Fibroblast of lung (primary cell): ENCODE measurements around the gene ETS1. TPM values are rescaled to one million over a fixed set of nuclear protein-coding genes. Genes with fewer than 3 reads are reported as not detected.

ENCODE experiments used
- DNase-seq, 2 donors: peaks; one replicate each; pipeline versions ENCODE4 v3.0.0 to v3.0.0-alpha.2; 2010; ENCODE audit warnings: low read depth in 2 of 2
- H2AFZ ChIP-seq: 2 replicates; pipeline ENCODE4 v1.5.1; 2012; ENCODE audit warnings: low read length, control low read depth, inconsistent platforms
- H3K27ac ChIP-seq: 2 replicates; pipeline ENCODE4 v1.5.1; 2011; ENCODE audit warnings: low read length, control low read depth; ENCODE audit not compliant: insufficient read depth
- H3K27me3 ChIP-seq: 2 replicates; pipeline ENCODE4 v1.5.1; 2011; ENCODE audit warnings: mild to moderate bottlenecking, low read length; ENCODE audit not compliant: control insufficient read depth, insufficient read depth
- H3K36me3 ChIP-seq: 2 replicates; pipeline ENCODE4 v1.5.1; 2011; ENCODE audit warnings: low read length; ENCODE audit not compliant: control insufficient read depth, insufficient read depth
- H3K4me1 ChIP-seq: 2 replicates; pipeline ENCODE4 v1.5.1; 2011; ENCODE audit warnings: low read length; ENCODE audit not compliant: control insufficient read depth, insufficient read depth; ENCODE audit errors: extremely low read depth
- H3K4me2 ChIP-seq: 2 replicates; pipeline ENCODE4 v1.5.1; 2011; ENCODE audit warnings: low read length, control low read depth; ENCODE audit not compliant: insufficient read depth; ENCODE audit errors: extremely low read depth
- H3K4me3 ChIP-seq, 4 experiments: fragments of 200-600 bp in 1 of 4; sonication (generic) in 1 of 4; replicated peaks in 1 of 4; 2 replicates each; pipeline ENCODE4 v1.5.1; 2011 to 2016; ENCODE audit warnings: low read length in 4 of 4, low read depth in 3 of 4, mild to moderate bottlenecking in 3 of 4, control low read depth in 2 of 4, inconsistent platforms in 1 of 4, mixed read lengths in 1 of 4; ENCODE audit not compliant: insufficient read depth in 1 of 4; ENCODE audit errors: control extremely low read depth in 1 of 4
- H3K79me2 ChIP-seq: 2 replicates; pipeline ENCODE4 v1.5.1; 2012; ENCODE audit warnings: mild to moderate bottlenecking, low read length, inconsistent platforms; ENCODE audit not compliant: control insufficient read depth, insufficient read depth
- H3K9ac ChIP-seq: 2 replicates; pipeline ENCODE4 v1.5.1; 2011; ENCODE audit warnings: mild to moderate bottlenecking, low read length, control low read depth; ENCODE audit not compliant: insufficient read depth
- H3K9me3 ChIP-seq: 2 replicates; pipeline ENCODE4 v1.5.1; 2012; ENCODE audit warnings: low read depth, low read length; ENCODE audit not compliant: control insufficient read depth, insufficient read depth
- H4K20me1 ChIP-seq: 2 replicates; pipeline ENCODE4 v1.5.1; 2011; ENCODE audit warnings: low read length; ENCODE audit not compliant: control insufficient read depth, insufficient read depth; ENCODE audit errors: extremely low read depth
- EZH2 ChIP-seq: IDR thresholded peaks from 2 replicates; pipeline ENCODE4 v1.5.1; 2012; ENCODE audit warnings: low read length, control low read depth, mild to moderate bottlenecking; ENCODE audit errors: missing control alignments
- polyA plus RNA-seq, 2 donors: library from polyadenylated mRNA; depleted of rRNA in 1 of 2; stranded (reverse) in 1 of 2; unstranded in 1 of 2; fragments of >200 nt; gene quantifications; 2 replicates each; pipeline ENCODE4 v1.2.1, GENCODE V29; 2011 to 2012; ENCODE audit warnings: missing spikeins in 1 of 2
- total RNA-seq: library from RNA; depleted of rRNA; stranded (reverse); fragments of >200 nt; gene quantifications from 2 replicates; pipeline ENCODE4 v1.2.1, GENCODE V29; 2014
- TF ChIP-seq, protein P1 (sequence below), 2 donors: IDR thresholded peaks in 1 of 2; conservative IDR thresholded peaks in 1 of 2; 1 replicate in 1 of 2; 2 replicates in 1 of 2; pipeline ENCODE4 v1.5.1; 2011 to 2012; ENCODE audit warnings: low read length in 2 of 2, control low read depth in 1 of 2, inconsistent platforms in 1 of 2, low read depth in 1 of 2, mild to moderate bottlenecking in 1 of 2

ETS1 gene
- total and polyA plus RNA-seq, 2 donors (not counting 1 experiment from before 2014, with no cell fraction given): 51.5 to 51.7 TPM

DNA sequence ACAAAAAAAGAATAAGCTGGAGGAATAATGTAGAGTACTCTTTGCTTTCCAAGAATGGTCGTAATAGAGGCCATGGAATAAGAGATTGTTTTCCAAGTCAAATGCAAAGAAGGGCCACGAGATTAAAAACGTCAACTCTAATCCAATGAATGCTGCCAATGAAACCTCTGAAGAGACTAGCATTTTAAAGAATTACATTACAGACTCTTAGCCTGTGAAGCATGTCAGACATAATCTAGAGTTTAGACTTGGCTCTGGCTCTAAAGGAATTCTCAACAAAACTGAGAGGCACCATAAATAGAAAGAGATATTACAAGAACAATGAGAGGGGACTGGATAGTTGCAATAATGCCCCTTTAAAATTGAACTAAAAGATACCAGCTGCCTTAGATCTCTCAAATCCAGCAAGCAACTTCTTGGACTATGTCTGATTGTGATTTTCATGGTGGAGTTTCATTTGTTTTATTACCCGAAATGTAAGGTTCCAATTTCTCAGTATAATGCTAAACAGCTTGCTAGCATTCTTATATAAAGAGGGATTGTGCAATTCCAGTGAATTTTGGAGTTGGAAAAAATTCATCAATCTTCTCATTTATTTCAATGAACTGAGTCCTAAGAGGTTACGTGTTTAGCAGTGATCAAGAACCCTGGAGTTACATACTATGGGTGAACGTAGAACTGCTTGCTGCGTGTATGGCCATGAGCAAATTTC, 5.6 kb downstream of the ETS1 start:
- Histone ChIP-seq H3K79me2 (no peaks in the 10 kb centered on the region), H3K9me3 (no peaks in the 10 kb centered on the region), H3K36me3 (no peaks in the 10 kb centered on the region), H3K4me3 (no peak overlapping the region), H4K20me1 (no peaks in the 10 kb centered on the region), H3K4me2 (no peak overlapping the region), H3K9ac (no peak overlapping the region), H3K27me3 (peaks cover 4% of the 10 kb centered on the region), H2AFZ (no peak overlapping the region), H3K4me1 (peaks cover 2% of the 10 kb centered on the region), H3K27ac (no peak overlapping the region)
- no peak for DNase-seq
- TF ChIP-seq EZH2: no peak
- TF ChIP-seq, protein P1, sequence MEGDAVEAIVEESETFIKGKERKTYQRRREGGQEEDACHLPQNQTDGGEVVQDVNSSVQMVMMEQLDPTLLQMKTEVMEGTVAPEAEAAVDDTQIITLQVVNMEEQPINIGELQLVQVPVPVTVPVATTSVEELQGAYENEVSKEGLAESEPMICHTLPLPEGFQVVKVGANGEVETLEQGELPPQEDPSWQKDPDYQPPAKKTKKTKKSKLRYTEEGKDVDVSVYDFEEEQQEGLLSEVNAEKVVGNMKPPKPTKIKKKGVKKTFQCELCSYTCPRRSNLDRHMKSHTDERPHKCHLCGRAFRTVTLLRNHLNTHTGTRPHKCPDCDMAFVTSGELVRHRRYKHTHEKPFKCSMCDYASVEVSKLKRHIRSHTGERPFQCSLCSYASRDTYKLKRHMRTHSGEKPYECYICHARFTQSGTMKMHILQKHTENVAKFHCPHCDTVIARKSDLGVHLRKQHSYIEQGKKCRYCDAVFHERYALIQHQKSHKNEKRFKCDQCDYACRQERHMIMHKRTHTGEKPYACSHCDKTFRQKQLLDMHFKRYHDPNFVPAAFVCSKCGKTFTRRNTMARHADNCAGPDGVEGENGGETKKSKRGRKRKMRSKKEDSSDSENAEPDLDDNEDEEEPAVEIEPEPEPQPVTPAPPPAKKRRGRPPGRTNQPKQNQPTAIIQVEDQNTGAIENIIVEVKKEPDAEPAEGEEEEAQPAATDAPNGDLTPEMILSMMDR (conservative IDR thresholded peaks at IDR 0.05 in 1 of 2, IDR thresholded peaks at IDR 0.05 in 1 of 2; ENCODE audit: low read depth in 1 of 2, low read length in 2 of 2): no peak

- TF ChIP-seq EZH2: no peak
- TF ChIP-seq, protein P1 (conservative IDR thresholded peaks at IDR 0.05 in 1 of 2, IDR thresholded peaks at IDR 0.05 in 1 of 2; ENCODE audit: low read depth in 1 of 2, low read length in 2 of 2): no peak
- Histone ChIP-seq H3K27ac (no peak overlapping the region), H3K4me1 (peaks cover 7% of the 10 kb centered on the region), H3K9ac (no peak overlapping the region), H3K4me2 (no peak overlapping the region), H4K20me1 (no peaks in the 10 kb centered on the region), H3K36me3 (no peaks in the 10 kb centered on the region), H3K27me3 (no peaks in the 10 kb centered on the region), H3K9me3 (no peaks in the 10 kb centered on the region), H3K4me3 (no peak overlapping the region), H2AFZ (no peak overlapping the region), H3K79me2 (no peaks in the 10 kb centered on the region)
- DNase-seq: no peak
Measured at GRCh38 chr11:128580612-128581011, 6.7 kb downstream of the ETS1 start.

- H3K36me3 ChIP-seq: no peaks in the 10 kb centered on the region
- TF ChIP-seq, protein P1 (conservative IDR thresholded peaks at IDR 0.05 in 1 of 2, IDR thresholded peaks at IDR 0.05 in 1 of 2; ENCODE audit: low read depth in 1 of 2, low read length in 2 of 2): no peak
- TF ChIP-seq EZH2: no peak
Measured at GRCh38 chr11:128579798-128580504, 7.4 kb downstream of the ETS1 start.

More at GRCh38 chr11:128579798-128580504, 7.4 kb downstream of the ETS1 start:
- peaks cover 7% of the 10 kb centered on the region for H3K4me1 ChIP-seq
- no peak overlapping the region for H3K4me2 ChIP-seq
- H3K27ac ChIP-seq: no peak overlapping the region
- DNase-seq: no peak
- H3K27me3 ChIP-seq: no peaks in the 10 kb centered on the region
- H3K9me3 ChIP-seq: no peaks in the 10 kb centered on the region
- no peak overlapping the region for H3K4me3 ChIP-seq
- H2AFZ ChIP-seq: no peak overlapping the region
- no peaks in the 10 kb centered on the region for H3K79me2 ChIP-seq
- H3K9ac ChIP-seq: no peak overlapping the region
- no peaks in the 10 kb centered on the region for H4K20me1 ChIP-seq
